ENCODE data around the gene RHOB. TPM values are rescaled to one million over a fixed set of nuclear protein-coding genes. Genes with fewer than 3 reads are reported as not detected.

Gene RHOB
- polyA plus RNA-seq, 1 experiment: 45.5 TPM

GRCh38 chr2:20430461-20431300 is 16.2 kb upstream of the RHOB start:
- Histone ChIP-seq H3K27ac (ENCODE audit: low read depth, low read length) (no peak overlapping the region), H3K4me3 (ENCODE audit: low read depth, low read length) (no peak overlapping the region), H3K27me3 (ENCODE audit: control insufficient read depth, insufficient read depth, low read length) (peaks cover 4% of the 10 kb centered on the region), H3K9me3 (ENCODE audit: control insufficient read depth, insufficient read depth, low read length) (no peaks in the 10 kb centered on the region; the same call in 1 of the 2 replicates)
- CTCF ChIA-PET: interaction anchor here (3.3 to 4.9 kb wide), 2 partner anchors 19 to 212 kb away, joined by 14 to 33 read pairs; no protein-coding TSS in a partner anchor
- TF ChIP-seq, protein P1, sequence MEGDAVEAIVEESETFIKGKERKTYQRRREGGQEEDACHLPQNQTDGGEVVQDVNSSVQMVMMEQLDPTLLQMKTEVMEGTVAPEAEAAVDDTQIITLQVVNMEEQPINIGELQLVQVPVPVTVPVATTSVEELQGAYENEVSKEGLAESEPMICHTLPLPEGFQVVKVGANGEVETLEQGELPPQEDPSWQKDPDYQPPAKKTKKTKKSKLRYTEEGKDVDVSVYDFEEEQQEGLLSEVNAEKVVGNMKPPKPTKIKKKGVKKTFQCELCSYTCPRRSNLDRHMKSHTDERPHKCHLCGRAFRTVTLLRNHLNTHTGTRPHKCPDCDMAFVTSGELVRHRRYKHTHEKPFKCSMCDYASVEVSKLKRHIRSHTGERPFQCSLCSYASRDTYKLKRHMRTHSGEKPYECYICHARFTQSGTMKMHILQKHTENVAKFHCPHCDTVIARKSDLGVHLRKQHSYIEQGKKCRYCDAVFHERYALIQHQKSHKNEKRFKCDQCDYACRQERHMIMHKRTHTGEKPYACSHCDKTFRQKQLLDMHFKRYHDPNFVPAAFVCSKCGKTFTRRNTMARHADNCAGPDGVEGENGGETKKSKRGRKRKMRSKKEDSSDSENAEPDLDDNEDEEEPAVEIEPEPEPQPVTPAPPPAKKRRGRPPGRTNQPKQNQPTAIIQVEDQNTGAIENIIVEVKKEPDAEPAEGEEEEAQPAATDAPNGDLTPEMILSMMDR (IDR thresholded peaks at IDR 0.05; ENCODE audit: low read depth, low read length): no peak
- POLR2A ChIA-PET: interaction anchor here (2.9 kb wide), 1 partner anchor 17 kb away, joined by 7 read pairs; the partner anchor contains the start of gene RHOB
- no peak for DNase-seq (ENCODE audit: low read depth, low spot score)

DNA sequence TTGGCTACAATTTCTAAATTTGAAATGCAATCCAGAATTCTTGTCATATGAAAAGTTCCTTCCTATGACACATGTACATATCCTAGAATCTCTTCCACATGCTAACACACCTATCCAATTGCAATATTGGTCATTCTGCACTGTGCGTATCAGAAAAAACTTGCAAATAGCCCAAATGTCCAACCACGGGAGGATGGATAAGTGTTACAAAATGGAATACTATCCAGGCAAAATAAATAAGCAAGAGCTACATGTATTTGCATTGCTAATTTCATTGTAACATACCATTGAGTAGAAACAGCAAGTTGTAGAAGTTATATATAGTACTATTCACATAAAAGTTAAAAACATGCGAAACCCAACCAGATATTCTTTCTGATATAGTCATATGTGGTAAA is 15.6 kb upstream of the RHOB start:
- H3K27ac ChIP-seq (ENCODE audit: low read depth, low read length): no peak overlapping the region
- CTCF ChIA-PET: interaction anchor here (3.3 to 4.9 kb wide), 2 partner anchors 20 to 212 kb away, joined by 14 to 33 read pairs; no protein-coding TSS in a partner anchor
- no peak for DNase-seq (ENCODE audit: low read depth, low spot score)

GRCh38 chr2:20431772-20432171 is 15.1 kb upstream of the RHOB start:
- Histone ChIP-seq H3K27me3 (ENCODE audit: control insufficient read depth, insufficient read depth, low read length) (peaks cover 4% of the 10 kb centered on the region), H3K27ac (ENCODE audit: low read depth, low read length) (no peak overlapping the region), H3K9me3 (ENCODE audit: control insufficient read depth, insufficient read depth, low read length) (no peaks in the 10 kb centered on the region; the same call in 1 of the 2 replicates), H3K4me3 (ENCODE audit: low read depth, low read length) (no peak overlapping the region)
- ChIA-PET POLR2A (interaction anchor here (2.9 kb wide), 1 partner anchor 16 kb away, joined by 7 read pairs; the partner anchor contains the start of gene RHOB), CTCF (interaction anchor here (3.3 to 4.9 kb wide), 2 partner anchors 20 to 211 kb away, joined by 14 to 33 read pairs; no protein-coding TSS in a partner anchor)
- no peak for DNase-seq (ENCODE audit: low read depth, low spot score)
- TF ChIP-seq, protein P1 (IDR thresholded peaks at IDR 0.05; ENCODE audit: low read depth, low read length): no peak

More for the DNA sequence above, 15.6 kb upstream of the RHOB start:
- no peak overlapping the region for H3K4me3 ChIP-seq (ENCODE audit: low read depth, low read length)
- H3K9me3 ChIP-seq (ENCODE audit: control insufficient read depth, insufficient read depth, low read length): no peaks in the 10 kb centered on the region; the same call in 1 of the 2 replicates
- TF ChIP-seq, protein P1 (IDR thresholded peaks at IDR 0.05; ENCODE audit: low read depth, low read length): no peak
- peaks cover 4% of the 10 kb centered on the region for H3K27me3 ChIP-seq (ENCODE audit: control insufficient read depth, insufficient read depth, low read length)
- POLR2A ChIA-PET: interaction anchor here (2.9 kb wide), 1 partner anchor 16 kb away, joined by 7 read pairs; the partner anchor contains the start of gene RHOB

GRCh38 chr2:20432714-20433113 is 14.2 kb upstream of the RHOB start:
- POLR2A ChIA-PET: interaction anchor here (0.6 to 0.9 kb wide), 2 partner anchors 14 to 54 kb away, joined by 6 to 7 read pairs; partner anchors contain the start of gene RHOB
- TF ChIP-seq, protein P1 (IDR thresholded peaks at IDR 0.05; ENCODE audit: low read depth, low read length): no peak
- no peak for DNase-seq (ENCODE audit: low read depth, low spot score)
- peaks cover 4% of the 10 kb centered on the region for H3K27me3 ChIP-seq (ENCODE audit: control insufficient read depth, insufficient read depth, low read length)
- H3K9me3 ChIP-seq (ENCODE audit: control insufficient read depth, insufficient read depth, low read length): no peaks in the 10 kb centered on the region; the same call in 1 of the 2 replicates
- CTCF ChIA-PET: interaction anchor here (1.1 to 4.9 kb wide), 6 partner anchors 11 to 219 kb away, joined by 3 to 33 read pairs (median 4); no protein-coding TSS in a partner anchor
- no peak overlapping the region for H3K4me3 ChIP-seq (ENCODE audit: low read depth, low read length)
- no peak overlapping the region for H3K27ac ChIP-seq (ENCODE audit: low read depth, low read length)
